Ectodermal cell (in vitro differentiated cells): ENCODE results near the gene CRYBG3.

Experiments used
- H3K27ac ChIP-seq: 2 replicates; pipeline ENCODE4 v1.7.0; 2013; ENCODE audit warnings: mild to moderate bottlenecking, low read depth, low read length; ENCODE audit not compliant: insufficient read depth, poor library complexity, severe bottlenecking
- H3K27me3 ChIP-seq: 2 replicates; pipeline ENCODE4 v1.7.0; 2013; ENCODE audit warnings: mild to moderate bottlenecking, low read length; ENCODE audit not compliant: insufficient read depth, control insufficient read depth, poor library complexity, severe bottlenecking
- H3K36me3 ChIP-seq: one replicate; pipeline ENCODE4 v1.7.0; 2013; ENCODE audit warnings: low read length; ENCODE audit not compliant: control insufficient read depth, insufficient read depth
- H3K4me1 ChIP-seq: one replicate; pipeline ENCODE4 v1.7.0; 2013; ENCODE audit warnings: low read length; ENCODE audit not compliant: control insufficient read depth, insufficient read depth
- H3K4me3 ChIP-seq: 2 replicates; pipeline ENCODE4 v1.7.0; 2013; ENCODE audit warnings: low read depth, low read length, control low read depth; ENCODE audit not compliant: insufficient read depth
- H3K9me3 ChIP-seq: 2 replicates; pipeline ENCODE4 v1.7.0; 2013; ENCODE audit warnings: mild to moderate bottlenecking, low read length, moderate library complexity; ENCODE audit not compliant: control insufficient read depth
- WGBS, 2 experiments: methylation state at CpG; one replicate each; pipeline ENCODE4 v1.1.7; 2013; ENCODE audit warnings: missing lambda C conversion rate in 2 of 2; 5-methylcytosine and 5-hydroxymethylcytosine counted together

Gene CRYBG3

GRCh38 chr3:97937205-97937604, 115.4 kb downstream of the CRYBG3 start:
- Histone ChIP-seq H3K9me3 (no peaks in the 10 kb centered on the region), H3K27me3 (no peaks in the 10 kb centered on the region), H3K4me3 (no peak overlapping the region), H3K36me3 (no peaks in the 10 kb centered on the region), H3K4me1 (no peaks in the 10 kb centered on the region), H3K27ac (no peak overlapping the region)
- 86 to 95% methylated on average over 2 of the region's 2 CpGs for WGBS, 2 experiments

DNA sequence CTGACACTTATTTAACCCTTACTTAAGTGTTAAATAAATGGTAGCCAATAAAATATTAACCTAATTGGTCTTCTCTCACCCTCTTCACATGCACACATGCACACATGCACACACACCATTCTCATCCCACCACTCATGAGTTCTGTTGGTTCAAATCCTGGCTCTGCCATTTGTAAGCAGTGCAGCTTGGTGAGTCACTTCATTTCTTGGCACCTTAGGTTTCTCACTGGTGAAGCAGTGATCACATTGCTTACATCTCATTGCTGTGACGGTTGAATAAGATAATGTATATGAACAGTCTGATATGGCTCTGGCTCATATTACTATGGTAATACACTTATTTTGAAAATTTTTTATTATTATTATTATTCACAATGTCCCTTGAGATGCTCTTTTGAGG, 116.6 kb downstream of the CRYBG3 start:
- Histone ChIP-seq H3K9me3 (no peaks in the 10 kb centered on the region), H3K36me3 (no peaks in the 10 kb centered on the region), H3K4me3 (no peak overlapping the region), H3K27ac (no peak overlapping the region), H3K27me3 (no peaks in the 10 kb centered on the region), H3K4me1 (no peaks in the 10 kb centered on the region)
- WGBS, 2 experiments = 100% methylated on average over 1 of the region's 1 CpG; no CpG with 5 or more reads in 1 of the 2 experiments

- Histone ChIP-seq H3K36me3 (no peaks in the 10 kb centered on the region), H3K4me1 (no peaks in the 10 kb centered on the region), H3K27ac (no peak overlapping the region), H3K4me3 (no peak overlapping the region), H3K27me3 (no peaks in the 10 kb centered on the region), H3K9me3 (no peaks in the 10 kb centered on the region)
- 96% methylated on average over 2 of the region's 2 CpGs for WGBS, 2 experiments
These were observed 117.6 kb downstream of the CRYBG3 start for GRCh38 chr3:97939401-97939800.

DNA sequence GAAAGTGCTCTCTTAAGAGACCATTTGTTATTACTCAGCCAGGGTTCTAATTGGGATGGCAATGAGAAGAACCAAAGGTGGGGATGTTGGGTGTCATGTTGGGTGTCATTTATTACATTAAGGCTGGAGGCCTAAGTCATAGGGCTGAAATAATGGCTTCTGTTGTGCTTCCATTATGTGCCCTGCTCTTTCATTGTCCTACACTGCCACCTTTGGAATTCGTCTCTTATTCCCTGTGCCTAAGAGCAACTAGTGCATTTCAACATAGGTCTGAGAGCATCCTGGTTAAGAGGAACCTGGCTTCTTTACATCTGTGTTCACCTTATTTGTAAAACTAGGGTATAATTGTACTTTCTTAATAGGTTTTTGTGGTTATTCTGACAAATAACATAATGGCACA, 118.2 kb downstream of the CRYBG3 start:
- Histone ChIP-seq H3K9me3 (no peaks in the 10 kb centered on the region), H3K4me3 (no peak overlapping the region), H3K27me3 (no peaks in the 10 kb centered on the region), H3K27ac (no peak overlapping the region), H3K36me3 (no peaks in the 10 kb centered on the region), H3K4me1 (no peaks in the 10 kb centered on the region)
- 80 to 81% methylated on average over 1 of the region's 1 CpG for WGBS, 2 experiments

DNA sequence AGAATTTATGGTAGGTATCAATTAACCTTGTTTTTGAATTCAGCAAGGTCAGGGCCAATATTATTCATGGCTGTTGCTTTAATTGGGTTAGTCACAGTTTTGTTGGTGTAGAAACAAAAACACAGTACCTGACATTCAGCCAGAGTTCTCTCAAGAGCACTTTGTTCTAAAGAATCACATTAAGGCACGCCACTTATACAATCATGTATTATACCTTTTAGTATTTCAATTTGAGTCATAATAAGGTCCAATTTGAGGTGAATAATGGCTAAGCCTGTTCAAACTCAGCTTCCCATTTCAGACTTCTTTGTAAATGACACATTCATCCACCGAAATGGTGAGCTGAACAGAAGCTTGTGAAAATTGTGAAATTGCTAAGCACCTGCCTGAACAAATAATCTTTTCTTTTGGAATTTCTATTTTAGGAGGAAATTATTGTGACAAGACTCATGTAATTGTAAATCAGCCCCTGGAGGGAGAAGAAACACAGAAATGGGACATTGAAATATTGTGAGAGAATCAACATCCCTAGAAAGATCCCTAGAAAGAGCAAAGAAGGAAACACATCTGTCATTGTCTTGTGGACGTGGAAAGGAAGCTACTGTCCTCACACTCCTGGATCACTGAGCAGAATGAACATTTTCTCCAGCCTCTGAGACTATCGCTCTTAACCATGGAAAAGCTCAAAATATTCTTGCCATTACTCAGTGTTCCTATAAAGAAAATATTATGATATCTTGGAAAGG, 121.2 kb downstream of the CRYBG3 start:
- no peaks in the 10 kb centered on the region for H3K4me1 ChIP-seq
- WGBS, 2 experiments = 95 to 98% methylated on average over 2 to 4 of the region's 4 CpGs
- H3K4me3 ChIP-seq = no peak overlapping the region
- H3K36me3 ChIP-seq = no peaks in the 10 kb centered on the region
- H3K9me3 ChIP-seq = no peaks in the 10 kb centered on the region
- H3K27ac ChIP-seq = no peak overlapping the region
- no peaks in the 10 kb centered on the region for H3K27me3 ChIP-seq

DNA sequence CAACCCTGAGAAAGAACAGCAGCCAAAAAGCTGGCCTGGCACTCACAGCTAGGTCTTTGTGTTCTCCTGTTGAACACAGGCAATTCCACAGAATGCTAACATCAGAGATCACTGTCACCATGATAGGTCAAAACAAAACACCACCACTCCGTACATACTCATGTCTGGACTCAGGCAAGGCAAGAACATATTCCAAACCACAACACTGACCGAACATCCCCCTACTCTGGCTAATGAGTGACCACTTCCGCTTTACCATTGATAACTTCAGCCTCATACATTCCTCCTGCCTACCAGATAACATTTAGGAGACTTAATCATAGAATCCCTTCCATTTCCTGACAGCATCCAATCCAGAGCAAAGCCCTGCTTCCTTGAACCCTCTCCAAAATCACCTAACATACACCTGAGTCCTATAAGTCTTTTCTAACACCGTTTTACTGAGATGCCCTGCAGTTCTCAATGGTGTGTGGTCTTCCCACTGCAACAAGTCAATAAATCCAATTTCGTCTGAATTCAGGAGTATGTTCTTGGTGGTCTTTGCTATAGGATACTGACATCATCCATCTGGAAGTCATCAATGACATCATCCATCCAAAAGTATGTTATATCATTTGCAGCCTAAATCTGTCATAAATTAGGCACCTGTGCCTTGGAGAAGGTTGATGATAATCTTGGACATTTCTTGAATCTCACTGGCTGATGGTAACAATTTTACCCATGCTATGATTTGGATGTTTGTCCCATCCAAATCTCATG, 126.7 kb downstream of the CRYBG3 start:
- 86 to 91% methylated on average over 4 to 5 of the region's 5 CpGs for WGBS, 2 experiments
- H3K4me3 ChIP-seq = no peak overlapping the region
- no peaks in the 10 kb centered on the region for H3K9me3 ChIP-seq
- H3K4me1 ChIP-seq = no peaks in the 10 kb centered on the region
- no peaks in the 10 kb centered on the region for H3K36me3 ChIP-seq
- H3K27me3 ChIP-seq = no peaks in the 10 kb centered on the region
- no peak overlapping the region for H3K27ac ChIP-seq

DNA sequence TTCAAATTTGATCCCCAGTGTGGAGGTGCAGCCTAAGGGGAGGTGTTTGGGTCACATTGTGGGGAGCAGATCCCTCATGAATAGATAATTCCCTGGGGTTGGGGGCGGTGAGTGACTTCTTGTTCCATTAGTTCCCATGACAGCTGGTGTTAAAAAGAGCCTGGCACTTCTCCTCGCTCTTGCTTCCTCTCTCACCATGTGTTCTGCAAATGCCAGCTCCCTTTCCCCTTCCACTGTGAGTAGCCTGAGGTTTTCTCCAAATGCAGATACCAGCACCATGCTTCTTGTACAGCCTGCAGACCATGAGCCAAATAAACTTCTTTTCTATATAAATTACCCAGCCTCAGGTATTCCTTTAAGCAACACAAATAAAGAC, 127.3 kb downstream of the CRYBG3 start:
- WGBS, 2 experiments = 90 to 91% methylated on average over 2 of the region's 2 CpGs
- Histone ChIP-seq H3K27me3 (no peaks in the 10 kb centered on the region), H3K27ac (no peak overlapping the region), H3K4me1 (no peaks in the 10 kb centered on the region), H3K4me3 (no peak overlapping the region), H3K36me3 (no peaks in the 10 kb centered on the region), H3K9me3 (no peaks in the 10 kb centered on the region)

GRCh38 chr3:97949743-97950142, 127.9 kb downstream of the CRYBG3 start:
- no peak overlapping the region for H3K27ac ChIP-seq
- 82% methylated on average over 5 of the region's 5 CpGs for WGBS, 2 experiments
- H3K4me3 ChIP-seq = no peak overlapping the region
- no peaks in the 10 kb centered on the region for H3K36me3 ChIP-seq
- H3K4me1 ChIP-seq = no peaks in the 10 kb centered on the region
- H3K9me3 ChIP-seq = no peaks in the 10 kb centered on the region
- H3K27me3 ChIP-seq = no peaks in the 10 kb centered on the region

- no peaks in the 10 kb centered on the region for H3K27me3 ChIP-seq
- no peaks in the 10 kb centered on the region for H3K9me3 ChIP-seq
- H3K36me3 ChIP-seq = no peaks in the 10 kb centered on the region
- H3K27ac ChIP-seq = no peak overlapping the region
- WGBS, 2 experiments = 88 to 92% methylated on average over 3 of the region's 3 CpGs
- no peak overlapping the region for H3K4me3 ChIP-seq
- H3K4me1 ChIP-seq = no peaks in the 10 kb centered on the region
These were observed 128.5 kb downstream of the CRYBG3 start for GRCh38 chr3:97950360-97950759.

- Histone ChIP-seq H3K36me3 (no peaks in the 10 kb centered on the region), H3K9me3 (no peaks in the 10 kb centered on the region), H3K4me1 (no peaks in the 10 kb centered on the region), H3K4me3 (no peak overlapping the region), H3K27ac (no peak overlapping the region), H3K27me3 (no peaks in the 10 kb centered on the region)
- 91% methylated on average over 3 of the region's 3 CpGs for WGBS, 2 experiments
These were observed 130.5 kb downstream of the CRYBG3 start for GRCh38 chr3:97952280-97952679.
